NCI-H1092 (cell line): ENCODE measurements around the gene SP3.

Experiments used
- DNase-seq: peaks from one replicate; lab custom pipeline; 2025; lab: John Stamatoyannopoulos, UW

Gene SP3

GRCh38 chr2:173966274-173967098 lies 1.3 kb upstream of the SP3 start:
- no peak for DNase-seq

GRCh38 chr2:173964565-173965371 lies 405 bp downstream of the SP3 start:
- peak; percentile 73 for DNase-seq

GRCh38 chr2:173963817-173964564 lies 1.2 kb downstream of the SP3 start:
- DNase-seq, result peak; percentile 74

GRCh38 chr2:173963323-173963816 lies 1.8 kb downstream of the SP3 start:
- DNase-seq, result peak; percentile 31

- DNase-seq, result no peak
Observed at GRCh38 chr2:173962583-173963110, 2.5 kb downstream of the SP3 start.

GRCh38 chr2:173962031-173962430 lies 3.1 kb downstream of the SP3 start:
- no peak for DNase-seq

GRCh38 chr2:173961346-173961705 lies 3.8 kb downstream of the SP3 start:
- no peak for DNase-seq

DNA sequence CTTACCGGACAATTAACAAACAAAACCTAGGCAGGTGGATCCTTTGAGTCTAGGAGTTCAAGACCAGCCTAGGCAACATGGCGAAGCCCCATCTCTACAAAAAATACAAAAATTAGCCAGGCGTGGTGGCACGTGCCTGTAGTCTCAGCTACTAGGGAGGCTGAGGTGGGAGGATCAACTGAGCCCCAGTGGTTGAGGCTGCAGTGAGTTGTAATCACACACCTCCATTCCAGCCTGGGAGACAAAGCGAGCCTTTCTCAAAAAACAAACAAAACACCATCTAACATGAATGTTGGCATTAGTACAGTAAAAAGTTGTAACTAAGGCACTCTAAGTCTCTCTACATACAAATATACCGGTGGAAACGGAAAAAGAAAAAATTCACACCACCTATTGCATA lies 5.3 kb downstream of the SP3 start:
- no peak for DNase-seq

DNA sequence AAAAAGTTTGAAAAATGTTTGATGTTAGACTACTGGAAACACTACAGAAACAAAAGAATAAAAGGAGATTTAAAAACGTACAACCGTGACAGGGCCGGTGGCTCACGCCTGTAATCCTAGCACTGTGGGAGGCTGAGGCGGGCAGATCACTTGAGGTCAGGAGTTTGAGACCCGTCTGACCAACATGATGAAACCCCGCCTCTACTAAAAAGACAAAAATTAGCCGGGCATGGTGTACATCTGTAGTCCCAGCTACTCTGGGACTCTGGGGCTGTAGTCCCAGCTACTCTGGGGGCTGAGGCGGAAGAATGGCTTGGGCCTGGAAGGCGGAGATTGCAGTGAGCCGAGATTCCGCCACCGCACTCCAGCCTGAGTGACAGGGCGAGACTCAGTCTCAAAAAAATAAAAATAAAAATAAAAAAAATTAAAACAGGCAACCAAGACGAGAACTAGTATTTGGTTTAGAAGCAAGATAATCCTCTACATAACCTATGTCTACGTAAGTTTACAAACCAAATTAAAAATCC lies 5.8 kb downstream of the SP3 start:
- DNase-seq, result no peak

- DNase-seq, result no peak
Observed at GRCh38 chr2:173958198-173958846, 6.9 kb downstream of the SP3 start.

GRCh38 chr2:173957517-173957916 lies 7.7 kb downstream of the SP3 start:
- no peak for DNase-seq

GRCh38 chr2:173956454-173956853 lies 8.7 kb downstream of the SP3 start:
- no peak for DNase-seq

GRCh38 chr2:173955867-173956266 lies 9.3 kb downstream of the SP3 start:
- no peak for DNase-seq

- no peak for DNase-seq
Observed at GRCh38 chr2:173955004-173955403, 10.2 kb downstream of the SP3 start.

DNA sequence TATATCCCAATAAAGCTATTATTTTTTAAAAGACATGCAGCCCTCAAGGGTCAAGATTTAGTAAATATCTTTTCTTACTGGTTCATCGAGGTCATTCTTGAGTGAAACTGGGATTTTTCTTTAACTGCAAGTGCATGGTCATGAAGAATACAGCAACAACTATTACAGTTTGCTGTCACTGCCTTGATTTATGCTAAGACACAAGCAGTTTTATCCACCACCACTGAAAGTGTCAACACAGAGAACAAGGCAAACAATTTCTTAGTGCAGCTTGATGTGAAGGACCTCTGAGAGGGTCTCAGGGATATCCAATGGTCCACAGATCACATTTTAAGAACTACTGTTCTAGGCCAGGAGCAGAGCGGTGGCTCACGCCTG lies 12.1 kb downstream of the SP3 start:
- DNase-seq, result no peak

- no peak for DNase-seq
Observed at GRCh38 chr2:173952267-173953046, 12.7 kb downstream of the SP3 start.

DNA sequence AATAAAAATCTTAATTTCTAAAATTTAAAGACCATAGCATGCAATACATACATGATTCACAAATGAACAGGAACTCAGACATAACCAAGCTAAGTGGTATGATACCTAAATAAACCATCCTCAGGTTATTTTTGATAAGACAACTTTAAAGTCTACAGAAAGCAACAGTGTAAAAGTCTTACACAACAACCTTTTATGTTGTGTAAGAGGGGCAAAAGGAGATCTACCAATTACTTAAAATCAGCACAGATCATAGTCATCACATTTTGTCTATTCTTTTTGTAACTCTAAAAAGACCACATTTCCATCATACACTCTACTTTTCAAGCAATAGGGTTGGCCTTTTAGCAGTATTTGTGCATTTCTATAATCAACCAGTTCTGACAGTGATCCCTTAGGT lies 16.3 kb downstream of the SP3 start:
- no peak for DNase-seq

DNA sequence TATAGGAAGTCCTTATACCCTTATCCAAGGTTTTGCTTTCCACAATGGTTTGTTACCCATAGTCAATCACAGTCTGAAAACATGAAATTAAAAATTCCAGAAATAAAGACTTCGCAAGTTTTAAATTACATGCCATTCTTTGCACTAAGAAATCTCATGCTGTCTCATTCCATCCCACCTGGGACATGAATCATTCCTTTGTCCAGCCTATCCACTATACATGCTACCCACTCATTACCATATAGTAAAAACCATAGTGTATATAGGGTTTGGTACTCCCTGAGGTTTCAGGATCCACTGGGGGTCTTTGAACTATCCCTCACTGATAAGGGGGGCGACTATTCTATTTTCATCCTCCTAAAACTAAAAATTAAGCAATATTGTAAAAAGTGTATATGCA lies 17.0 kb downstream of the SP3 start:
- no peak for DNase-seq

- DNase-seq, result no peak
Observed at GRCh38 chr2:173947131-173947530, 18.0 kb downstream of the SP3 start.

- DNase-seq, result no peak
Observed at GRCh38 chr2:173943738-173944137, 21.4 kb downstream of the SP3 start.
